CD4-positive, alpha-beta T cell treated with Interleukin-6 at 100 ng/mL for 8 hours (primary cell): ENCODE measurements around the gene OGG1.

ENCODE experiments used
- DNase-seq: peaks from one replicate; pipeline ENCODE4 v3.0.0-alpha.2; 2020; ENCODE audit warnings: mixed read lengths, low spot score

Gene OGG1

DNA sequence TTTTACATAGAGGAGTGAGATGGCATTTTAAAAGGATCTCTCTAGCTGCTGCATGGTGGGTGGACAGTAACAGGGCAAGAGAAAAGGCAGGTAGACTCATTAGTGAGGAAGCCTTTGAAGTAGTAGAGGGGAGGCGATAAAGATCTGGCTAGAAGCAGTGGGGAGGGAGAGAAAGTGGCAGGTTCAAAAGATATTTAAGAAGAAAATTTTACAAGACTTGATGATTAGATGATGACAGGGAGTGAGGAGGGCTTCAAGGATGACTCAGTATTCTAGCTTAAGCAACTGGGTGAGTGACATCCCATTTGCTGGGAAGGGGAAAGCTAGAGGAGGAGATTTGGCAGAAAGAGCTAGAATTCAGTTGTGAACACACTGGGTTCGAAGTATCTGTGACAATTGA, 22.0 kb upstream of the OGG1 start:
- no peak for DNase-seq

DNA sequence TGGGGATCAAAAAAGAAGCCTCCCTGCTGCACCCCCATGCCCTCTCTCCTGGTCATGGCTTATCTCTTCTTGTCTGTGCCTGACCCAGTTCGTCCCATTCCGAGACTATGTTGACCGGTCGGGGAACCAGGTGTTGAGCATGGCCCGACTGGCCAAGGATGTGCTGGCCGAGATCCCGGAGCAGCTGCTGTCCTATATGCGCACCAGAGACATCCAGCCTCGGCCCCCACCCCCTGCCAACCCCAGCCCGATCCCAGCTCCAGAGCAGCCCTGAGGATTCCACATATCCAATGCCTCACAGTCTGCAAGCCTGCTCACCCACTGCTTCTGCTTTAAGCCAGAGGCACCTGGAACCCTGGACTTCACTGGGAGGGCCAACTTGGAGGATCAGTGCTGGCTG, 20.3 kb upstream of the OGG1 start:
- no peak for DNase-seq

DNA sequence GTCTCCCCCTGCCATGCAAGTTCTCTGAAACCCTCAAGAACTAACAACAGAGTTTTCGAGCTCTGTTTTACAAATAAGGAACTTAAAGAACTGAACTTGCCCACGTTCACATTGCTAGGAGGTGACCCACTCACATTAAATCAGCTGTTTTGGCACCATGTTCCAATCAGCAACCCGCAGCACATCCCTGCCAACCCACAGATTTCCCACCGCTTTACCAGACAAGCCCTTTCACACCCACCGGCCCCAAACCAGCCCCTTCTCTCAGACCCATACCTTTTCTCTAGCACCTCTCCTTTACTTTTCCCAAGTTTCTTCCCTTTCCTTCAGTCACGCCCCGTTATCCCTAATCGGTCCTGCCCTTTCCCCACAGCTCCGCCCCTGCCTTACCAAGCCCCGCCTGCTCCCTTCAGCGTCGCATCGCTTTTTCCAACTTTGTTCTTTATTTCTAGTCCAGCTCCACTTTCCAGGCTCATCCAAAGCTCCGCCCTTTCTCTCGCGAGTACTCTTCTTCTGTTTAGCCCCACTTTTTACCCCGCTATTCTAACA, 19.0 kb upstream of the OGG1 start:
- DNase-seq, result no peak

DNA sequence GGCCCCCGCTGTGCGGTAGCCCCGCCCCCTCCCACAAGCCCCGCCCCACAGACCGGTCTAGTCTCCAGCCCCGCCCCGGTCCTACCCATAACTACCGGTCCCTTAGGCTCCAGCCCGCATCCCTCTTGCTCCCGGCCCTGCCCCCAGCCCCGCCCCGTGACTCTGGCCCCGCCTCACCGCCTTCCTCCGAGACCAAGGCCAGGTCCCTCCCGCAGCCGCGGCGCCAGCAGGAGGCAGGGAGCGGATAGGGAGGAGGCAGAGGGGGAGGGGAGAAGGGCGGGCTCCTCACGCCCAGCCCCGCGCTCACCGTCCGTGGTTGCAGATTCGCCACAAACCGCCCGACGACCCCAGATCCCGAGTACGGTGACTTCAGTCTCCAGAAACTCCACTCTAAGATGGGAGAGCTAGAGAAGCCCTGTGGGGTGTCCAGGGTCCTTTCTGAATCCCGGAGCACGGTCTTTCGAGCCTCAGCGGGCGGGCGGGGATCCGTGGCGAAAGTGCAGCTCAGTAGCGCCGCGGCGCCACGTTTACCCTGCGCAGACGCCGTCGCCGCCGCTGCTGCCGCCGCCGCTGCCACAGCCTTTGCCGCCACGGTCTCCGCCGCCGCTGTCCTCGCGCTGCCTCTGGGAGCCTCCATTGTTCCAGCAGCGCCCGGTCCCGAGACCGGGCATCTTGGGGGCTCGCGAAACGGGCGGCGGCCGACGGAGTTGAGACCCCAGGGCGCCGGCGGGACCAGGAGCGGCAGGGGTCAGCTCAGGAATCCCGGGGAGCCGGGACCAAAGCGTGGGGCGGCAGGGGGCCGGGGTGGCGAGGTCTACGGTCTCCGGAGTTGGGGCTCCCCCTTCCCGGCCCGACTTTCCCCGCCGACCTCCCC, 18.3 kb upstream of the OGG1 start, which contains the start of gene BRPF1:
TSS of gene BRPF1 (plus strand) at position 530 of the 874 bp plus-strand sequence. CDS start 2,406 bp downstream, outside the sequence.
- peak; percentile 100 for DNase-seq

DNA sequence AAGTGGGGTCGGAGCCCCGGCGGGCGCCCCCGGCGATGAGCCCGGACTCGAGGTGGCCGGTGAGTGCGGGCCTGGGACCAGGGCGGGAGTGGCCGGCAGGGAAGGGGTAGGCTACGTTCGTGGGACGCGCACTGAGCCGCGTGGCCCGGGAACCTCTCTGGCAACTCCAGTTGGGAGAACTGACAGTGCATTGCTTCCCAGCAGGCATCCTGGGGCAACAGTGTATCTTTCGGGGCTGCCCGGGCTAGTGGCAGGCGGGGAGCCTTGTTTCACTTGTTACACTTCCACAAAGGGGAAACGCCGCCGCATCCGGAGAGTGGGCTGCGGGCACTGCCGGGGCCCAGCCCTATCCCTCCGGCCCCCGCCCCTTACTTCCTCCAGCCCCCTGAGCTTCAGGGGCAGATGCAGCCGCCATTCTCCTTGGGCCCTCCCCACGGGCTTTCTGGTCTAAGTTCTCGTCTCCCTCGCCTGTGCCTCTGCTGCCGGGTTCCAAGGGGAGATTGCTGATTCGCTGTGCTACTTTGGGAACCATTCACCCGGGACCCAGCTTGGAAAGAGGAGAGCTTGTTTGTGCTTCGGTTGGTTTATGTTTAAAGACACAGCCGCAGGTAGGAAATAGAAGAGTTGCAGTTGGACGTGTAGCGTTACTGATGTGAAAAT, 17.5 kb upstream of the OGG1 start:
- peak; percentile 30 for DNase-seq

DNA sequence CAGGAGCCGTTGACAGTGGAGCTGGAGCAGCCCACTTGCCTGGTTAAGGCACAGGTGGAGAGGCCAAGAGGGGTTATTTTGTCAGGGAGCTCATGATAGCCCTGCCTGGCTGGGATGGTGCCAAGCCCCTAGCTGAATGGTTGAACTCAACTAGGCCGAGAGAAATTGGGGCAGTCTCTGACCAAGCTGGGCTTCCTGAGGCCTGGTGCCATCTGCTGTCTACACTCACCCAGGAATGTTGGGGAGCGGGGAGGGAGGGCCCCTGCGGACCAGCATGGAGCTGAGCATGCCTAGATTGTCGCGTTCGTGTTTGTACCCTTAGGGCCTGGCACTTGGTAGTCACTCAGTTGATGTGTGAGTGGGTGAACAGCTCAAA, 17.0 kb upstream of the OGG1 start:
- DNase-seq, result no peak

DNA sequence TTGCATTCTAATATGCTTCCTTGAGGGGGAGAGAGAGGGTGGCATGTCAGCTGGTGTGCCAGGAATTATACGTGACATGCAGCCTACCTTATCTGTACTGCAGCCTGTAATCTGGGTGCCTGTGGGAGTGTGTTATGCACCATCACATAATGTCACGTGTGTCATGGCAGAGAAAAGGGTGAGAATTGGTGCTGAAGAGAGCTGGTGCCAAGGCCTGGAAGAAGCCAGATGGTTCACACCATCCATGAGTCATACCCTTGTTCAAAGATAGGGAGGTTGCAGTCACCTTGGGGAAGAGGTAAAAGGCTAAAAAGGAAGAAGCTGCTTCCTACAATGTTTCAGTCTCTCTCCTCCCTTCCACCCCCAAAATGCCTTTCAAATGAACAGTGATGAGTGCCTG, 12.9 kb upstream of the OGG1 start:
- no peak for DNase-seq

DNA sequence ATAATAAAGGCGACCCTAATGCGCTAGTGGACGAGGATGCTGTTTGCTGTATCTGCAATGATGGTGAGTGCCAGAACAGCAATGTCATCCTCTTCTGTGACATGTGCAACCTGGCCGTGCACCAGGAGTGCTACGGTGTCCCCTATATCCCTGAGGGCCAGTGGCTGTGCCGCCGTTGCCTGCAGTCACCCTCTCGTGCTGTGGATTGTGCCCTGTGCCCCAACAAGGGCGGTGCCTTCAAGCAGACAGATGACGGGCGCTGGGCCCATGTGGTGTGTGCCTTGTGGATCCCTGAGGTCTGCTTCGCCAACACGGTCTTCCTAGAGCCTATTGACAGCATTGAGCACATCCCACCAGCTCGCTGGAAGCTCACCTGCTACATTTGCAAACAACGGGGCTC, 10.6 kb upstream of the OGG1 start:
- no peak for DNase-seq

DNA sequence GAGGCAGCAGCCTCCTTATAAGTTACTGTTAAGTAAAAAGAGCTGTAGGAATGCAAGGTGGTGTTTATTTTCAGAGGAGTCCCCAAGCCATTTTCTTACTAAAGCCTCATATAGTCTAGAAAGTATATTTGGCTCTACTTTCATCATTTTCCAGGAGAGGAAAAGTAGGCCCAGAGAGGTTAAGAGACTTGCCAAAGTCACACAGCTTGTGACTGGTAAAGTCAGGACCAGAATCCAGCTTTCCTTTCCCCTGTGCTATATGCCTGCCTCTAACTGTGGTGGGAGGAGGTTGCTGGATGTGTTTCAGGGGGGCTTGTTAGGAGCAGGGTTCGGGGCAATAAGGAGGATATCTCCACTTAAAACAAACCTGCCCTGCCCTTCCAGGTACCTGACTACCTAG, 7.2 kb upstream of the OGG1 start:
- DNase-seq, result no peak

DNA sequence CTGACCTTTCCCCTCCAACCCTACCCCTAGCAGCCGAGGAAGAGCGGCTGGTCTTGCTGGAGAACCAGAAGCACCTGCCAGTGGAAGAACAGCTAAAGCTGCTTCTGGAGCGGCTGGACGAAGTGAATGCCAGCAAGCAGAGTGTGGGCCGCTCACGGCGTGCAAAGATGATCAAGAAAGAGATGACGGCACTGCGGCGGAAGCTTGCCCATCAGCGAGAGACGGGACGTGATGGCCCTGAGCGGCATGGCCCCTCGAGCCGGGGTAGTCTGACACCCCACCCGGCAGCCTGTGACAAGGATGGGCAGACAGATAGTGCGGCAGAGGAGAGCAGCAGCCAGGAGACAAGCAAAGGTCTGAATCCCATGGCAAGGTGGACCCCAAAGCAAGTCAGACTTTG, 6.2 kb upstream of the OGG1 start:
- DNase-seq, result no peak

DNA sequence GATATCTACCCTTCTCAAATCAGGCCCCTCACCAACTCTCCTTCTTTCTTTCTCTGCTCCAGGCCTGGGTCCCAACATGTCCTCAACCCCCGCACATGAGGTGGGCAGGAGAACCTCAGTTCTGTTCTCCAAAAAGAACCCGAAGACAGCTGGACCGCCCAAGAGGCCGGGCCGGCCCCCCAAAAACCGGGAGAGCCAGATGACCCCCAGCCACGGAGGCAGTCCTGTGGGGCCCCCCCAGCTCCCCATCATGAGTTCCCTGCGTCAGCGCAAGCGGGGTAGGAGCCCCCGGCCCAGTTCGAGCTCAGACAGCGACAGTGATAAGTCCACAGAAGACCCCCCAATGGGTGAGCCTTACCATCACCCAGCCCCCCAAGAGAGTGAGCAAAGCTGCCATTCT, 5.6 kb upstream of the OGG1 start:
- no peak for DNase-seq

DNA sequence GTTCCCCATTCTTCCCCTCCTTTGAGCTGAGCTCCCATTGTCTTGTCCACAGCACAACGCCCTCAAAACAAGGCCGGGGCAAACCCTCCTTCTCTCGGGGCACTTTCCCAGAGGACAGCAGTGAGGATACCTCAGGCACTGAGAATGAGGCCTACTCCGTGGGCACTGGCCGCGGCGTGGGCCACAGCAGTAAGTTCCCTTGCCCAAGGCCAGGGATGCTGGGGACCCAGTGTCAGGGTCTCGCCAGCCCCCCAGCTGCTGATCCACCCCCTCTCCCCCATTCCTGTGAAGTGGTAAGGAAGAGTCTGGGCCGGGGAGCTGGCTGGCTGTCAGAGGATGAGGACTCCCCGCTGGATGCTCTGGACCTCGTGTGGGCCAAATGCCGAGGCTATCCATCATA, 4.2 kb upstream of the OGG1 start:
- no peak for DNase-seq

DNA sequence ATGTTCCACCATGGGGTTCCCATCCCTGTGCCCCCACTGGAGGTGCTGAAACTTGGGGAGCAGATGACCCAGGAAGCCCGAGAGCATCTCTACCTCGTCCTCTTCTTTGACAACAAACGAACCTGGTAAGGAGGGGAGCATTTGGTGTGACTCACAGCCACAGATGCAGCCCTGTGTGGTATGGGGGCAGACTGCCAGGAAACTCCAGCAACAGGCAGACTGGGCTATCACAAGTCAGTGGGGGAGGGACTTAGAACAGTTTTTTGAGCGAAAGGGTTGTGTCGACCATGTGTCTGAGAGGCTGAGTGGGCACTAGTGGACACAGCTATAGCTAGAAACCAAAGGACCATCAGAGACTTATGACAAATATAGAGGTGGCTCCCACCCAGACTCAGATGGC, 3.4 kb upstream of the OGG1 start:
- no peak for DNase-seq

DNA sequence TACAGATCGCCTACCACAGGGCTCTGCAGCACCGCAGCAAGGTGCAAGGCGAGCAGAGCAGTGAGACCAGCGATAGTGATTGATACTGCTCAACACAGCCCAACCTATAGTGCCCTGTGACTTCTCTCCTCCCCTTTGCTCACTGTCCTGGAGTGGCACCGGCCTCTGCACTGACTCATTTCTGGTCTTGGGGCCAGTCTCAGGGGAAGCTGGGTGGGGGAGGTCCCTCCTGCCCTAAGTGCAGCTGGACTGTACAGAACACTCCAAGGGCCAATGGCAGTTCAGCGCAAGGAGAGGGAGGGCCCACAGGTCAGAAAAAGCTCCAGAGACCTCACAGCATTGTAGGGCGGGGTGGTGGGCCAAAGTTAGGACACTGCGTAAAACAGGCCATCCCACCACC, 2.5 kb upstream of the OGG1 start:
- no peak for DNase-seq

DNA sequence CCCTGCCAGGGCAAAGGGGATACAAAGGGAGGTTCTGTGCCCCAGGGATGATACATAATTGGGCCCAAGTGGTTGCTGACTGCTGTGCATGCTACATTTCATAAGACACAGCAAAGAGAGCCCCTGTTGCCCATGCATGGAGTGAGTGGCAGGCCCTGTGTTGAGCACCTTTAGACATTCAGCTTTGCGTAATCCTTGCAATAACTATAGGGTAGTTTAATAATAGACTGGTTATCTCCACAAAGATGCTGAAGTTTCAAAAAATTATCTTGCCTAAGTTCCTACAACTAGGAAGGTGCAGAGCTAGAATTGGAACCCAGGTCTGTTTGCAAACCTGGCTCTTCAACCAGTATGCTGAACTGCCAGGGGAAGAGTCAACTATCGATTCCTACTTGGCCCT, 1.7 kb upstream of the OGG1 start:
- no peak for DNase-seq

DNA sequence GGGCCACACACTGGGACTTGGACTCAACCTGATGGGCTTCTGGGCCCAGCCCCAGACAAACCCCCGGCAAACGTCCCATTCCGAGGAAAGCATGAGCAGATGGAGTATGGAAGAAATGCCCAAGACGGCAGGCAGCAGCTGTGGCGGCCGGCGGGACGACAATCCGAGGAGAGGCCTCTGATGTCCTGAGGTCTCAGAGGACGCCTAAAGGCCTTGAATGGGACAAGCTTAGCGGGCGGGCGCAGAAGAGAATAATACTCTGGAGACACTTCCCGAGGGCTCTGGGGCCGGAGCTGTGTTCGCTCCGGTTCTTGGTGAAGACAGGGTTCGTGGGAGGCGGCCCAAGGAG, 482 bp upstream of the OGG1 start:
- no peak for DNase-seq

DNA sequence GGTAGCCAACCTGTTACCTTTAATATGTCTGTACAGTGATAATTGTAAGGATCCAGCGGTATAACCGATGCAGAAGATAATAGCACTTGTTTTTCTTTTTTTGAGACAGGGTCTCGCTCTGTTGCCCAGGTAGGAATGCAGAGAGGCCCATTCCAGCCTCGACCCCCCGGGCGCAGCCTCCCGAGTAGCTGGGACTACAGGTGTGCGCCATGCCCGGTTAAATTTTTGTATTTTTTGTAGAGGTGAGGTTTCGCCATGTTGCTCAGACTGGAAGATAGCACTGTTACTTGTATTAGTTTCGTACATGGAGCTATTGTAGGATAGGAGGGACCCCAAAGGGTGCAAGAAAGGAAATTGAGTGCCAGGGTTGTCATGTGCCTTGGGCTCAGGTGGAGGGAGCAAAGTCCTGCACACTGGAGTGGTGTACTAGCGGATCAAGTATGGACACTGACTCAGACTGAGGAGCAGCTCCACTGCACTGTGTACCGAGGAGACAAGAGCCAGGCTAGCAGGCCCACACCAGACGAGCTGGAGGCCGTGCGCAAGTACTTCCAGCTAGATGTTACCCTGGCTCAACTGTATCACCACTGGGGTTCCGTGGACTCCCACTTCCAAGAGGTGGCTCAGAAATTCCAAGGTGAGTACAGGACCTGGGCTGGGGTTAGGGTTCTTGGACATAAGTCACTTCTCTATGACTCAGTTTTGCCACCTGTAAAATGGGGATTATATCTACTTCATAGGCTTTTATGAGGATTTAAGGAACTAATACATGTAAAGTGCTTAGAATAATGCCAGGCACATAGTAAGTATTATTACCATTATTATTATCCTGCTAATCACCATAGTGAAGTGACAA, 1.0 kb downstream of the OGG1 start:
- no peak for DNase-seq

DNA sequence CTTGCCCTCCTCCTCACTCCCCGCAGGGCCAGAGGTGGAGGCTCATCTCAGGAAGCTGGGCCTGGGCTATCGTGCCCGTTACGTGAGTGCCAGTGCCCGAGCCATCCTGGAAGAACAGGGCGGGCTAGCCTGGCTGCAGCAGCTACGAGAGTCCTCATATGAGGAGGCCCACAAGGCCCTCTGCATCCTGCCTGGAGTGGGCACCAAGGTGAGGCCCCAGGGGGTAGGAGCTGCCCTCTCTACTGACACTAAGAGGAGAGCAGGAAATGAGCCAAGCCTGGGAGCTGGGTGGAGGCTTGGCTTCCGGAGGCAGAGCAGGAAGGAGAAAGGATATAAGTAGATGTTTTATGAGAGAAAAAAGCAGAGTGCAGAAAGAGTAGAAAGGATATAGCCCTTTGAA, 4.9 kb downstream of the OGG1 start:
- DNase-seq, result no peak

DNA sequence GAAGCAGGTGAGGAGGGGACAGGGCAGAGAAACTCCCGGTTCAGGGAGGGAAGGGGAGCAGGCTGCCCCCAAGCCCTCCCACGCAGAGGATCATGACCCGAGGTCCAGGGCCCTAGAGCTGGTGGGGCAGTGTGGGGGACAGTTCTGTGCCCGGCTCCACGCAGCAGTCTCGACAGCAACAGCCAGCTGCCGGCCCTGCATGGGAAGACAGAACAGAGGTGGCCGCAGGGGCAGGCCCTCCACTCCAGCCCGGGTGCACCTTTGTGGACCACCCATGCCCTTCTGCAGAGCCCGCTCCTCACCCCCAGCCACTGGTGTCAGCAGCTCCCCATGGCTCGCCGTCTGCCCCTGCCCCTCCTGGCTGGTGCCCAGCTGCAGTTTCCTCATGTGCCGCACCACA, 7.7 kb downstream of the OGG1 start:
- no peak for DNase-seq

DNA sequence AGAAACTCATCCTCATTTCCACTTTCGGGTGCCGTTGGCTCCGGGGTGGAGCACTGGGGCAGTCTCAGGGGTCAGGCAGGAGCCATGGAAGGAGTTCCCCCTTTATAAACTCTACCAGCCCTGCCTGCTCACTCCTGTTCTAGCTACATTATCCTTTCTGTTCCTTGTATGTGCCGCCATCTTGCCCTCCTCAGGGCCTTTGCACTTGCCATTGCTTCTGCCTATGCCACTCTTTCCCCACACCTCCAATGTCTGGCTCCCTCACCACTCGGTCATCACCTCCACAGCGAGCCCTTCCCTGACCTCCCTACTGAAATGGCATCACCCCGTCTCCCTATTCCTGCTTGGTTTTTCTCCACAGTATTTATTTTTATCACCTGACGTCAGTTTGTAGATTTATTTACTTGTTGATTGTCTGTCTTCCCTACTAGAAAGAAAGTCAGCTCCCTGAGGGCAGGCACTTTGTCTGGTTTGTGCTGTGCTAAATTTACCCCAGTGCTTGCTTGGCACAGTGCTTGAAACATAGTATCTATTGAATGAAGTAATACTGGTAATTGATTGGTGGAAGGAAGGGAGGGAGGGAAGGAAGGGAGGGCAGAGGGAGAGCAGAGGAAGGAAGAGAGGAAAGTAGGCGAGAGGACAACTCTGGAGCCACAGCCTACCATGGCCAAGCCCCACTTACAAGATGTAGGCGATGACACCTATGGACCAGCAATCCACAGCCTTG, 11.2 kb downstream of the OGG1 start:
- no peak for DNase-seq

DNA sequence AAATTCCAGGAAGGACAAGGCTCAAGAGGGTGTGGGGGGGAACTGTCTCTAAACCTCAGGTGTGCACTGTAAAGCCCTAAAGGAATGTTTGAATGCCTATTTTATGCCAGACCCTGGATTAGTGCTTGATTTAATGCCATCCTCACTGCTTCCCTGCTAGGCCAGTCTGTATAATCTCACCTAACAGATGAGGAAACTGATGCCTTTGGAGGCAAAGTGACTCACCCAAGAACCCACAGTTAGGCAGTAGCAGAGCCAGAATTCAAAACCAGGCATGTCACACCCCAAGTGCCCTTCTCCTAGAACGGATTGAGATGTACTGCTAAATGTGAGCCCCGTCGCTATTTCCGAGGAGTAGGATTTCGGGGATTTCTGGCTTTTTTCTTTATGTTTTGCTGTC, 12.2 kb downstream of the OGG1 start:
- DNase-seq, result no peak

DNA sequence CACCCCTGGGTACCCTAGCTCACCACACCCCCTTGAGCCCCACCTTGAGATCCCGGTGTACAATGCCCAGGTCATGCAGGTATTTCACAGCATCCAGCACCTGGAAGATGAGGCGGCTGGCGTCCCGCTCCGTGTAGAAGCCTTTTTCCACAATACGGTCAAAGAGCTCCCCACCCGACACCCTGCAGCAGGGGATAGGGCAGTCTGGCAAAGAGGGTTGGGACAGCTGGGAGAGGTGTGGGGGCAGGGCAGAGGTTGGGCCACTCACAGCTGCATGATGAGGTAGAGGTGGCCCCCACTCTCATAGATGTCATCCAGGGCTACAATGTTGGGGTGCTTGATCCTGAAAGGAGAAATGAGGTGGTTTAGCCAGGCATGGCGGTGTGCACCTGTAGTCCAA, 13.1 kb downstream of the OGG1 start:
- no peak for DNase-seq
